BLaER1 treated with 17β-estradiol and CSF1 and Interleukin-3, amounts not matched to agents 10 nM and 100 nM (cell line): ENCODE measurements around the gene LTN1.

ENCODE experiments used
- H3K27ac ChIP-seq, 11 experiments: shearing (Covaris generic); formaldehyde crosslinking; 2 replicates each; pipeline ENCODE4 v1.8.1; 2022
- H3K27me3 ChIP-seq, 11 experiments: shearing (Covaris generic); formaldehyde crosslinking; 2 replicates each; pipeline ENCODE4 v1.8.1; 2022
- H3K36me3 ChIP-seq, 11 experiments: shearing (Covaris generic); formaldehyde crosslinking; 2 replicates each; pipeline ENCODE4 v1.8.1; 2022
- H3K4me1 ChIP-seq, 10 experiments: shearing (Covaris generic); formaldehyde crosslinking; 2 replicates each; pipeline ENCODE4 v1.8.1; 2022
- H3K4me2 ChIP-seq, 11 experiments: shearing (Covaris generic); formaldehyde crosslinking; 2 replicates each; pipeline ENCODE4 v1.8.1; 2022
- H3K4me3 ChIP-seq, 10 experiments: shearing (Covaris generic); formaldehyde crosslinking; 2 replicates each; pipeline ENCODE4 v1.8.1; 2022
- H3K9ac ChIP-seq, 11 experiments: shearing (Covaris generic); formaldehyde crosslinking; 2 replicates each; pipeline ENCODE4 v1.8.1; 2022
- H3K9me3 ChIP-seq, 11 experiments: shearing (Covaris generic); formaldehyde crosslinking; replicated peaks in 1 of 11; 2 replicates each; pipeline ENCODE4 v1.8.1; 2022
- H4K20me1 ChIP-seq, 11 experiments: shearing (Covaris generic); formaldehyde crosslinking; 2 replicates each; pipeline ENCODE4 v1.8.1; 2022
- Cebpa-rat ChIP-seq, 11 experiments: shearing (Covaris generic); IDR thresholded peaks; 2 replicates each; pipeline ENCODE4 v1.8.1; 2022

LTN1 gene

GRCh38 chr21:28884976-28885852, 107.5 kb downstream of the LTN1 start:
- H3K4me1 ChIP-seq = peaks cover 8 to 15% (median 10%) of the 10 kb centered on the region in 10 experiments; a peak in 19 of 20 replicates
- H3K36me3 ChIP-seq = peaks cover 8 to 23% (median 14%) of the 10 kb centered on the region in 11 experiments; a peak in 16 of 22 replicates
- peak overlapping the region; percentile 71 to 84 (median 80) for H3K9ac ChIP-seq
- TF ChIP-seq Cebpa-rat (IDR thresholded peaks at IDR 0.05) = no peak
- no peaks in the 10 kb centered on the region for H3K27me3 ChIP-seq
- no peaks in the 10 kb centered on the region for H4K20me1 ChIP-seq
- H3K4me3 ChIP-seq = peak overlapping the region; percentile 57 to 72 (median 64)
- peaks cover 0 to 13% (median 4%) of the 10 kb centered on the region in 11 experiments; a peak in 5 of 22 replicates for H3K9me3 ChIP-seq
- peak overlapping the region; percentile 66 to 87 (median 79); a peak in 21 of 22 replicates for H3K27ac ChIP-seq
- H3K4me2 ChIP-seq = peak overlapping the region; percentile 64 to 84 (median 76)

- no peak for TF ChIP-seq Cebpa-rat (IDR thresholded peaks at IDR 0.05)
- Histone ChIP-seq H3K36me3 (peaks cover 8 to 27% (median 14%) of the 10 kb centered on the region in 11 experiments; a peak in 16 of 22 replicates), H4K20me1 (no peaks in the 10 kb centered on the region), H3K27me3 (no peaks in the 10 kb centered on the region), H3K27ac (peak overlapping the region; percentile 66 to 87 (median 79); a peak in 21 of 22 replicates), H3K9ac (peak overlapping the region; percentile 71 to 84 (median 80)), H3K9me3 (peaks cover 0 to 13% (median 4%) of the 10 kb centered on the region in 11 experiments; a peak in 5 of 22 replicates), H3K4me3 (peak overlapping the region; percentile 57 to 72 (median 64)), H3K4me2 (peak overlapping the region; percentile 64 to 84 (median 76)), H3K4me1 (peaks cover 8 to 15% (median 10%) of the 10 kb centered on the region in 10 experiments; a peak in 19 of 20 replicates)
These were observed 108.2 kb downstream of the LTN1 start for GRCh38 chr21:28884481-28884880.

GRCh38 chr21:28883931-28884330, 108.7 kb downstream of the LTN1 start:
- H3K4me3 ChIP-seq = peak overlapping the region in 8 of 10 experiments; percentile 57 to 72 (median 65); a peak in 12 of 20 replicates
- no peak for TF ChIP-seq Cebpa-rat (IDR thresholded peaks at IDR 0.05)
- H3K9ac ChIP-seq = peak overlapping the region in 10 of 11 experiments; percentile 71 to 84 (median 80); a peak in 14 of 22 replicates

GRCh38 chr21:28882345-28882744, 110.3 kb downstream of the LTN1 start:
- Histone ChIP-seq H4K20me1 (no peaks in the 10 kb centered on the region), H3K4me2 (no peak overlapping the region), H3K4me1 (peaks cover 8 to 15% (median 10%) of the 10 kb centered on the region in 10 experiments; a peak in 19 of 20 replicates), H3K27ac (no peak overlapping the region), H3K4me3 (no peak overlapping the region), H3K9me3 (peaks cover 0 to 13% (median 4%) of the 10 kb centered on the region in 11 experiments; a peak in 5 of 22 replicates), H3K27me3 (no peaks in the 10 kb centered on the region), H3K9ac (no peak overlapping the region), H3K36me3 (peaks cover 8 to 27% (median 17%) of the 10 kb centered on the region in 11 experiments; a peak in 16 of 22 replicates)
- TF ChIP-seq Cebpa-rat (IDR thresholded peaks at IDR 0.05) = no peak

More at GRCh38 chr21:28883931-28884330, 108.7 kb downstream of the LTN1 start:
- H3K4me2 ChIP-seq = peak overlapping the region; percentile 64 to 84 (median 76); a peak in 21 of 22 replicates
- peak overlapping the region in 9 of 11 experiments; percentile 67 to 84 (median 79); a peak in 11 of 22 replicates for H3K27ac ChIP-seq
- no peaks in the 10 kb centered on the region for H4K20me1 ChIP-seq
- H3K4me1 ChIP-seq = peaks cover 8 to 15% (median 10%) of the 10 kb centered on the region in 10 experiments; a peak in 19 of 20 replicates
- no peaks in the 10 kb centered on the region for H3K27me3 ChIP-seq
- peaks cover 8 to 27% (median 16%) of the 10 kb centered on the region in 11 experiments; a peak in 16 of 22 replicates for H3K36me3 ChIP-seq
- H3K9me3 ChIP-seq = peaks cover 0 to 13% (median 4%) of the 10 kb centered on the region in 11 experiments; a peak in 5 of 22 replicates
